Mammary epithelial cell (primary cell): Measurements from ENCODE around the gene MRPL16.

Experiments used
- CTCF ChIP-seq, 2 donors: IDR thresholded peaks in 1 of 2; conservative IDR thresholded peaks in 1 of 2; 2 replicates each; pipeline ENCODE4 v1.5.1; 2011 to 2012; ENCODE audit warnings: inconsistent platforms in 2 of 2, low read length in 2 of 2, mild to moderate bottlenecking in 2 of 2, control low read depth in 1 of 2, low read depth in 1 of 2; ENCODE audit not compliant: insufficient read depth in 1 of 2; ENCODE audit errors: extremely low read depth in 1 of 2
- EZH2 ChIP-seq: IDR thresholded peaks from 2 replicates; pipeline ENCODE4 v1.6.1; 2012; ENCODE audit warnings: low read length, inconsistent platforms, borderline replicate concordance

- TF ChIP-seq CTCF (conservative IDR thresholded peaks at IDR 0.05 in 1 of 2, IDR thresholded peaks at IDR 0.05 in 1 of 2; ENCODE audit: extremely low read depth in 1 of 2, insufficient read depth in 1 of 2, low read depth in 1 of 2, low read length in 2 of 2) (no peak), EZH2 (no peak)
These were observed 38.6 kb upstream of the MRPL16 start for GRCh38 chr11:59849129-59849528.
